H1 (cell line): ENCODE data around the gene TSEN54. TPM values are rescaled to one million over a fixed set of nuclear protein-coding genes. Genes with fewer than 3 reads are reported as not detected.

Experiments
- PHF8 ChIP-seq: fragments of 200-600 bp; sonication (generic); conservative IDR thresholded peaks from 2 replicates; pipeline ENCODE4 v1.7.1; 2012; ENCODE audit warnings: low read depth, mild to moderate bottlenecking, inconsistent platforms, low read length, moderate library complexity
- polyA plus RNA-seq, 7 experiments: library from polyadenylated mRNA; depleted of rRNA in 3 of 7; stranded (reverse) in 5 of 7; unstranded in 2 of 7; fragments of >200 nt in 5 of 7; fragments of 200-250 nt in 2 of 7; gene quantifications; 1 replicate in 5 of 7; 2 replicates in 1 of 7; 4 replicates in 1 of 7; pipeline versions ENCODE4 v1.2.1 to v1.2.3, GENCODE V29; 2011 to 2013; ENCODE audit warnings: missing spikeins in 2 of 7, mixed read lengths in 2 of 7
- total RNA-seq: library from RNA; stranded (reverse); fragmentation: NEBNext Ultra II Directional; extraction: Animal tissue kit (Norgen Biotek cat#: 25700); gene quantifications from 2 replicates; pipeline ENCODE4 v1.2.1, GENCODE V29; 2021

TSEN54 gene
- total and polyA plus RNA-seq, 2 of the 8 experiments (the other 6 are each of a cell fraction or from before 2014, with no cell fraction given), result 43.6 to 60.3 TPM

DNA sequence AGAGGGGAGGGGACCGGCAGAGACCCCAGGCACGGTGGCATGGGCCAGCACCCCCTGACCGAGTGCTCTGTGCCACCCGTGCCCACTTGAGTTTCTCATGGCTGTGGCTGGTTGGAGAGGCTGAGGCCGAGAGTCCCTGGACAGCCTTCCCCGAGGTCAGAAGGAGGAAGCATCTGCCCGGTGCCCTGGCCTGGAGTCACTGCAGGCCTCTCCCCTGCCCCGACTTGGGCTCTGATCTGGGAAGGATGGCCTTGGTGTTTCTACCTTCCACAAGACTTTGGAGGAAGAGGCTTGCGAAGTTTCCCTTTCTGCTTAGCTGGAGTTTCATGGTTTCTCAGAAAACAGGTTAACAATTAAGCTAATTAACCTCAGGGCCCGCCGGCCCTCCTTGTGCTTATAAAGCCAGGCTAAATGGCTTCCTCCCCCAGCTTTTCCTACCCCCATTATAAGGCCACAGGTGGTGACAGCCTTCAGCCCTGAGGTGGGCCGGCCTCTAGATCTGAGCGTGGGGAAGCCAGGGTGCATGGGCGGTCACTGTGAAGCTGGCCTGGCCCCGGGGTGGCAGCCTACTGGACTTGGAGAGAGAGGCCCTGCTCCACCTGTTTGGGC is 26.5 kb downstream of the TSEN54 start (continued):
- no peak for TF ChIP-seq PHF8
